B cell (primary cell): Measurements from ENCODE around the gene NEMP1. TPM values are rescaled to one million over a fixed set of nuclear protein-coding genes. Genes with fewer than 3 reads are reported as not detected.

Source experiments
- ATAC-seq: fragments of 200-7000 bp; cut with Tn5 transposase; one replicate; pipeline ENCODE4 v1.10.0; 2021; ENCODE audit warnings: low read depth, mild to moderate bottlenecking, moderate number of reproducible peaks, moderate library complexity
- CTCF ChIA-PET: fragments of 350-600 bp; sonication (Branson Sonifier 250); formaldehyde crosslinking; loops from one replicate; lab custom pipeline; 2021; ENCODE audit warnings: antibody characterized with exemption, inconsistent platforms; lab: Charles Lee
- POLR2A ChIA-PET: fragments of 350-600 bp; sonication (Branson Sonifier 250); formaldehyde crosslinking; loops from one replicate; lab custom pipeline; 2021; ENCODE audit warnings: antibody characterized with exemption; lab: Charles Lee
- DNase-seq: peaks from one replicate; pipeline ENCODE4 v3.0.0; 2013
- H2AFZ ChIP-seq: 2 replicates; pipeline ENCODE4 v1.6.1; 2012; ENCODE audit warnings: mild to moderate bottlenecking, low read depth, low read length; ENCODE audit not compliant: insufficient read depth, poor library complexity, severe bottlenecking
- H3K27ac ChIP-seq, 2 donors: 1 replicate in 1 of 2; 2 replicates in 1 of 2; pipeline ENCODE4 v1.5.1; 2012 to 2013; ENCODE audit warnings: low read length in 2 of 2, mild to moderate bottlenecking in 2 of 2, moderate library complexity in 1 of 2
- H3K27me3 ChIP-seq, 4 experiments: fragments of 200-600 bp in 1 of 4; sonication (generic) in 1 of 4; replicated peaks in 1 of 4; 1 replicate in 2 of 4; 2 replicates in 2 of 4; pipeline versions ENCODE4 v1.6.1 to v1.7.0; 2013 to 2016; ENCODE audit warnings: low read length in 3 of 4, mild to moderate bottlenecking in 2 of 4, mixed read lengths in 1 of 4, moderate library complexity in 1 of 4; ENCODE audit not compliant: insufficient read depth in 4 of 4, control insufficient read depth in 3 of 4; ENCODE audit errors: control extremely low read depth in 1 of 4
- H3K36me3 ChIP-seq, 2 experiments: replicated peaks in 1 of 2; 1 replicate in 1 of 2; 2 replicates in 1 of 2; pipeline versions ENCODE4 v1.6.1 to v1.7.1; 2013; ENCODE audit warnings: low read length in 1 of 2; ENCODE audit not compliant: insufficient read depth in 2 of 2, control insufficient read depth in 1 of 2; ENCODE audit errors: control extremely low read depth in 1 of 2, extremely low read depth in 1 of 2
- H3K4me1 ChIP-seq, 2 donors: fragments of 200-600 bp in 1 of 2; sonication (generic) in 1 of 2; 1 replicate in 1 of 2; 2 replicates in 1 of 2; pipeline versions ENCODE4 v1.5.1 to v1.6.1; 2013 to 2017; ENCODE audit warnings: low read length in 2 of 2; ENCODE audit not compliant: control insufficient read depth in 2 of 2, insufficient read depth in 2 of 2
- H3K4me2 ChIP-seq: replicated peaks from 2 replicates; pipeline ENCODE3; 2012; ENCODE audit warnings: mild to moderate bottlenecking, low read depth, low read length; ENCODE audit not compliant: poor library complexity, severe bottlenecking
- H3K4me3 ChIP-seq, 5 experiments: fragments of 200-600 bp in 1 of 5; sonication (generic) in 1 of 5; 1 replicate in 3 of 5; 2 replicates in 2 of 5; pipeline versions ENCODE4 v1.5.1 to v1.7.0; 2011 to 2016; ENCODE audit warnings: low read length in 4 of 5, mild to moderate bottlenecking in 4 of 5, low read depth in 2 of 5, control low read depth in 1 of 5, moderate library complexity in 1 of 5; ENCODE audit not compliant: insufficient read depth in 1 of 5; ENCODE audit errors: control extremely low read depth in 1 of 5, extremely low read depth in 1 of 5
- H3K79me2 ChIP-seq: fragments of 200-600 bp; sonication (generic); one replicate; pipeline ENCODE4 v1.6.0; 2016; ENCODE audit warnings: low read length; ENCODE audit not compliant: control insufficient read depth, insufficient read depth
- H3K9ac ChIP-seq: fragments of 200-600 bp; sonication (generic); 2 replicates; pipeline ENCODE4 v1.6.1; 2017; ENCODE audit warnings: mild to moderate bottlenecking, low read length, moderate library complexity
- H3K9me3 ChIP-seq, 3 donors: one replicate each; pipeline versions ENCODE4 v1.6.1 to v1.7.1; 2013; ENCODE audit warnings: low read length in 2 of 3; ENCODE audit not compliant: control insufficient read depth in 2 of 3, insufficient read depth in 1 of 3; ENCODE audit errors: control extremely low read depth in 1 of 3
- H4K20me1 ChIP-seq: 2 replicates; pipeline ENCODE4 v1.6.0; 2012; ENCODE audit warnings: mild to moderate bottlenecking, low read length; ENCODE audit not compliant: insufficient read depth, control insufficient read depth, poor library complexity, severe bottlenecking
- H3K27ac Mint-ChIP-seq: one replicate; pipeline ENCODE4 v1.8.0; 2021; ENCODE audit warnings: mixed read lengths
- H3K27me3 Mint-ChIP-seq: one replicate; pipeline ENCODE4 v1.8.0; 2021; ENCODE audit warnings: mixed read lengths
- H3K4me1 Mint-ChIP-seq: one replicate; pipeline ENCODE4 v1.8.0; 2021; ENCODE audit warnings: mixed read lengths
- H3K4me3 Mint-ChIP-seq: one replicate; pipeline ENCODE4 v1.8.0; 2021; ENCODE audit warnings: mixed read lengths
- H3K9me3 Mint-ChIP-seq: one replicate; pipeline ENCODE4 v1.8.0; 2022; ENCODE audit warnings: mixed read lengths; ENCODE audit not compliant: insufficient read depth
- CTCF ChIP-seq: fragments of 200-600 bp; IDR thresholded peaks from one replicate; pipeline ENCODE4 v1.8.0; 2022; ENCODE audit warnings: antibody characterized with exemption, mild to moderate bottlenecking
- EZH2 ChIP-seq: IDR thresholded peaks from 2 replicates; pipeline ENCODE4 v1.6.1; 2012; ENCODE audit warnings: borderline replicate concordance, low read depth, mild to moderate bottlenecking, moderate library complexity, low read length; ENCODE audit not compliant: insufficient read depth, poor library complexity, severe bottlenecking
- WGBS: methylation state at CpG from one replicate; pipeline ENCODE4 v1.1.5; 2013; ENCODE audit warnings: missing lambda C conversion rate; ENCODE audit not compliant: insufficient coverage; 5-methylcytosine and 5-hydroxymethylcytosine counted together
- intact Hi-C: fragments of 100-400 bp; cut with micrococcal nuclease; formaldehyde crosslinking; loops from one replicate; pipeline ENCODE4 v1.10.0; 2022
- polyA plus RNA-seq: library from polyadenylated mRNA; depleted of rRNA; stranded (reverse); fragments of >200 nt; gene quantifications from 2 replicates; pipeline ENCODE4 v1.2.3, GENCODE V29; 2012
- total RNA-seq, 2 donors: library from RNA; stranded (reverse); fragments of 120-200 nt in 1 of 2; gene quantifications; 1 replicate in 1 of 2; 2 replicates in 1 of 2; pipeline versions ENCODE4 v1.2.3 to v1.2.4, GENCODE V29; 2013 to 2022

NEMP1 gene
- total and polyA plus RNA-seq, 2 donors (not counting 1 experiment from before 2014, with no cell fraction given): 13.6 to 35.0 TPM

GRCh38 chr12:57066245-57066644 lies 12.3 kb downstream of the NEMP1 start:
- H3K4me1 ChIP-seq: peaks cover 20 to 24% of the 10 kb centered on the region in 2 donors
- ChIA-PET CTCF (interaction anchor here (0.8 to 20.9 kb wide), 10 partner anchors 16 to 116 kb away, joined by 3 to 406 read pairs (median 4); partner anchors contain the start of genes MYO1A, NAB2 and STAT6), POLR2A (no interaction called here)
- 100% methylated on average over 1 of the region's 2 CpGs for WGBS
- TF ChIP-seq EZH2 (no peak), CTCF (no peak)
- H3K27ac ChIP-seq: no peak overlapping the region
- peak overlapping the region; percentile 59 for H3K27ac Mint-ChIP-seq
- no peak overlapping the region for H2AFZ ChIP-seq
- H3K4me3 Mint-ChIP-seq: no peak overlapping the region
- DNase-seq: no peak
- no peaks in the 10 kb centered on the region for H3K9me3 ChIP-seq
- no peaks in the 10 kb centered on the region for H3K27me3 Mint-ChIP-seq
- H3K36me3 ChIP-seq: peaks cover 3 to 28% of the 10 kb centered on the region in 2 experiments
- H3K79me2 ChIP-seq: peaks cover 14% of the 10 kb centered on the region
- H3K9ac ChIP-seq: no peak overlapping the region
- H3K4me3 ChIP-seq: no peak overlapping the region
- intact Hi-C loops: loop anchor here (5.0 kb wide), 1 partner anchor 176 kb away; no protein-coding TSS in a partner anchor
- no peaks in the 10 kb centered on the region for H4K20me1 ChIP-seq
- peaks cover 36% of the 10 kb centered on the region for H3K4me1 Mint-ChIP-seq
- no peak overlapping the region for H3K4me2 ChIP-seq
- no peaks in the 10 kb centered on the region for H3K9me3 Mint-ChIP-seq
- no peak for ATAC-seq
- H3K27me3 ChIP-seq: no peaks in the 10 kb centered on the region

- no peaks in the 10 kb centered on the region for H4K20me1 ChIP-seq
- DNase-seq (peak; percentile 84), ATAC-seq (peak; percentile 85)
- peak overlapping the region; percentile 29 for H2AFZ ChIP-seq
- H3K4me3 ChIP-seq: peak overlapping the region in 2 of 5 experiments; percentile 3 to 53
- ChIA-PET CTCF (interaction anchor here (0.9 to 20.9 kb wide), 7 partner anchors 15 to 108 kb away, joined by 3 to 406 read pairs (median 7); partner anchors contain the start of genes NAB2, NEMP1, STAT6 and ZBTB39), POLR2A (interaction anchor here (1.4 kb wide), 1 partner anchor 48 kb away, joined by 12 read pairs; no protein-coding TSS in a partner anchor)
- WGBS: no CpG with 5 or more reads among the region's 5 CpGs
- peaks cover 1 to 21% of the 10 kb centered on the region in 2 experiments for H3K36me3 ChIP-seq
- H3K4me3 Mint-ChIP-seq: peak overlapping the region; percentile 57
- H3K4me1 ChIP-seq: peaks cover 14 to 25% of the 10 kb centered on the region in 2 donors
- H3K79me2 ChIP-seq: peaks cover 10% of the 10 kb centered on the region
- peak overlapping the region; percentile 60 for H3K4me2 ChIP-seq
- H3K27ac Mint-ChIP-seq: peak overlapping the region; percentile 46
- H3K27me3 Mint-ChIP-seq: no peaks in the 10 kb centered on the region
- H3K9me3 Mint-ChIP-seq: no peaks in the 10 kb centered on the region
- no peak for TF ChIP-seq EZH2
- TF ChIP-seq CTCF: no peak
- H3K27me3 ChIP-seq: no peaks in the 10 kb centered on the region
- peaks cover 38% of the 10 kb centered on the region for H3K4me1 Mint-ChIP-seq
- intact Hi-C loops: loop anchor here (2.0 kb wide), 2 partner anchors 15 to 307 kb away; partner anchors contain the start of gene NEMP1
- peak overlapping the region; percentile 61 to 87 for H3K27ac ChIP-seq
- no peaks in the 10 kb centered on the region for H3K9me3 ChIP-seq
- peak overlapping the region; percentile 40 for H3K9ac ChIP-seq
Observed at GRCh38 chr12:57063991-57064685, 14.5 kb downstream of the NEMP1 start.
